Measurements from ENCODE around the gene ATP8B4.
A peak's percentile ranks its signal among the peaks of the same experiment; 100 is the strongest.
"Not testable (repeated sequence)": the region's sequence is repeated elsewhere in the genome, so short reads cannot be mapped to it uniquely, and the experiment has no call there.

ATP8B4 gene

DNA sequence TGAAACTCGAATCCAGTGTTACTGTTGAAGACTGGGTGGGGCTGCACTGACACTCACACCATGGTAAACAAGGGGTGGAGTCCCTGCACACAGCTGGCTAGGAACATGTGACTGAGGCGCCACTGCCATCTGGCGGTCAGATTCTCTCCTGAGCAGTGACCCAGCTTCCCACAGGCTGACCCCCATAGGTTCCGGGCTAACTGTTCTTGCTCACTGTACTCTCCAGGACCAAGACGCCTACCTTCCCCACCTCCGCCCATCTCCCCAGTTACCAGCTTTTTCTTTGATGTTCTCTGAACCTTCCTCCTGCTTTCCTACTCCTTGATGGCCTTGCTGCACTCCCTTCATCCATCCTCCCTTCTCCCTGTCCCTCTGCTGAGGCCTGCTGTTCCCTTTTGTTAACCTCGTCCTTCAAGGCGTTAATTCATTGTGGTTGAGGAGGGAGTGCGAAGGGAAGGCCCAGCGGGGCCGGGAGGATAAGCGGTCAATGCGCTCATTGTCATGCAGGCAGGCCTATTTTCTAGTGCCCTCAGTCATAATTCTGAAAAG, 115.2 kb downstream of the ATP8B4 start:
- peak; percentile 51 for DNase-seq

GRCh38 chr15:49991587-49991986, 127.4 kb downstream of the ATP8B4 start:
- no peak for DNase-seq

DNA sequence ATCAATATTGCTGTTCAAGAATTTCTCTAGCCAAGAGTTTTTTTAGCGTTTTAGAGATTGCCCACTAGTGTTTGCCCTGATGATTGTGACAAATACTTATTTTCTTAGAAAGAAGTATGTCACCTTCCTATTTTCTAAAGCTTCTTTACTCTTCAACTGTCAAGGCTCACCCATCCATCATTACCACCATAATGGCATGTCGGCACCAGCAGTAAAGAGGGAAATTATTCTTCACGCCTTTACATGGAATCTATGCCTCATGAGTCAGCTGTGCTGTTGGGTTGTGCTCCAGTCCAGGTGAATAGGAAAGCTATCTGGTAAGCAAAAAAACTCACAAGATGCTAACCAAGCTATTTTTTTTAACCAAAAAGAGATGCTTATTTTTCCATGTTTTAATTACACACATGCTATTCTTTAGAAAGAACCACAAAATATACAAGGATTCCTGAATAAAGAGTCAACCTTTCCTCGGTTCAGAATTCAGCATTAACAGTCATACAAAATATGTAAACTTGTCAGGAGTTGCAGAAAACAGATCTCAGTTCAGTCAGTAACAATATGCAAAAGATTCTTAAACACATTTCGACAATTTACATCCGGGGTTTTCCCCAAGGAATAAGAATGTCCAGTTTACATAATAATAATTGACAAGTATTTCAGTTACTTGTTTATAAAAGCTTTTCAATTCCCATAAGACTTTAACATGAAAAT, 128.0 kb downstream of the ATP8B4 start:
- no peak for DNase-seq

DNA sequence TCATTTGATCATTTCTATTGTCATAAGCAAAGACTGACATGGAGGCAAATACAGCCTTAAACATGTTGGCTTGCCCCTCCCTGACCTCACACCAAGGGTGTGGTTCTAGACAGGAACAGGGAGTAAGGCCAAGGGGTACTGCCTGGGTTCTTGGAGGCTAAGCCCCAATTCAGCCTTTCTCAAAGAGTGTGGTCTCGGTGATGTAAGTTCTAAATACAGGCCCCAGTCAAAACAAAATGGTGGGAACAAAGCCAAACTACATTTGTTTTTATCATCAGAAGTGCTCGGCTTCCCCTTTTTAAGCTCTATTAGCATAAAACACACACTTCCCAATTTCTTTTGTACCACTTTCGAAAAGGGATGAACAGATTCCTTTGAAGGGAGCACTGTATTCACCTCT, 129.5 kb downstream of the ATP8B4 start:
- no peak for DNase-seq

- DNase-seq = no peak
These were observed 130.3 kb downstream of the ATP8B4 start for GRCh38 chr15:49988766-49989165.

- DNase-seq = no peak
These were observed 131.1 kb downstream of the ATP8B4 start for GRCh38 chr15:49987896-49988295.

- no peak for DNase-seq
These were observed 131.7 kb downstream of the ATP8B4 start for GRCh38 chr15:49987198-49987785.

DNA sequence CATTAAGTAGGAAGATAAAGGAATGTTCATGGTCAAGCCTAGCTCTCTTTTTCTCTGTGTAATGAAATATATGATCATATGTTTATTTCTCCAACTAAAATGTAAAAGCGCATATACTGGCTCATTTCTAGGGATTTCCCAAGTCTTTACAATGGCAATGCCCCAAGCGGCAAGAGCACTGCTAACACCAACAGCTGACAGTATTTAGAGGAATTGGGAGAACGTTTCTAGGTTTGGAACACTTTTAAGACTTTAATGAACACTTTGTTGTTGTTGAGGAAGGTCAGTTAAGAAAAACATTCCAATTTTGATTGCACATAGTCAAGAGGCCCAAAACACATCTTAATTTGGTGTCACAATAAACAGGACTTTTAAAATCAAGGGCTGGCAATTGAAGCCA, 132.7 kb downstream of the ATP8B4 start:
- DNase-seq = no peak

DNA sequence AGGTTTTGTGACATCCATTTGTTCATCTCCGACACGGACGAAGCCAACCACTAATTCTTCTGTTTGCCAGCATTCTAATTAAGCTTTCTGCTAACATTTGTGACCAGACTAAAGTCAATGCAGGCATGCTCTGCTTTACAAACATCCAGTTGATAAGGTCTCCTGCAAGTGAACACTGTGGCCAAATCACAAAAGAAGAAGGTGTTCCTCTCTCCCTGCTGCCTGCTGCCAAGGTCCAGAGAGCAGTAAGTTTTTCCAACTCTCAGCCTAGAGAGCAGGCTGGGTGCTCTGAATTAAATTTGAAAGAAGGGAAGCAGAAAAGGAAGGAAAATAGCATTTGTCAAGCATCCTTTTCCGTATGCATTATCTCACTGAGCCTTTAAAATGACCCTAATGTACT, 133.6 kb downstream of the ATP8B4 start:
- DNase-seq = no peak

DNA sequence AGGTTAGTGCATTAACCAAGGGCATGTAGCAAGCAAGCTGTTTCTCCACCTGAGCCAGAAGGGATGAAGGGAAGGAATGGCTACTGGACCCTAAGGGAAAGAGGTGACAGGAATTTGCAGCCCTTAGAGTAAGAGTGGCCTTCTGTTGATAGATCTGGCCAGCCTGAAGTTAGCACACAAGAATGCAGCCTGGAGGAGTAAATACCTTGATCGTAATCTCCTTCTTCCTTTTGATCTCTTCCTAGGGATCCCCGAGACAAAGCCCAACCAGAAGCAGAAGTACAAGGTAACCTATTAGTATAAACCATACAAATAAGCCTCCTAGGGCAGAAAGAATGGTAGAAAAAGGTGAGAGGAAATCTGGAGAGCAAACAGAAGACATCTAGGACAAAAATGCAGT, 134.6 kb downstream of the ATP8B4 start:
- DNase-seq = no peak

GRCh38 chr15:49982584-49982983, 136.4 kb downstream of the ATP8B4 start:
- no peak for DNase-seq

DNA sequence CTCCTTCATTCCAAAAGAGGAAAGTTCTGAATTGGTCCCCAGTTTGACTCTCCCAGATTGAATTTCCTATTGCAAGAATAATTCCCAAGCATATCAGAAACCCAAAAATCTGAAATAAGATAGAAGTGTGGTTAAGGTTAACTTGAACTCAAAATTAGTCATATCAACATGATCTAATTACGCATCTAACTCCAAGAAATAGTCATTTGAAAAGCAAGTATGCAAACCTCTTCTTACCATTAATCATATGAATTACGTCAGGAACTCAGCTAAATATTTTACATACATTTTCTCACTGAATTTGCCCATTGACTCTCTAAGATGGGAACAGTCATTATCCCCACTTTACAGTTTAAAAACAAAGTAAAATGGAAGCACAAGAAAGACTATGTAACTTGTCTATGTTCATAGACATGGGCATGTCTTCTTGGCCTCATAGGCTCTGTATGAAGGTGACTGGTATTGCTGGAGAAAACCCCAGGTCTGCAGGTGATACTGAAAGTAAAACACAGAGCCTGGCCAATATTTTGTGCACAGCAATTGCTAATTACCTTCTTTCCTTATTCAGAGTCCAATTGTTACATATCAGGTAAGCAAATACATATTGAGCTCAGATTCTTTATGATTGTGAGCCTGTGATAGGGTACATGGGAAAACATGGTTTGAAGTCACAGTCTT, 139.2 kb downstream of the ATP8B4 start:
- DNase-seq = no peak

- no peak for DNase-seq
These were observed 140.9 kb downstream of the ATP8B4 start for GRCh38 chr15:49978121-49978520.

DNA sequence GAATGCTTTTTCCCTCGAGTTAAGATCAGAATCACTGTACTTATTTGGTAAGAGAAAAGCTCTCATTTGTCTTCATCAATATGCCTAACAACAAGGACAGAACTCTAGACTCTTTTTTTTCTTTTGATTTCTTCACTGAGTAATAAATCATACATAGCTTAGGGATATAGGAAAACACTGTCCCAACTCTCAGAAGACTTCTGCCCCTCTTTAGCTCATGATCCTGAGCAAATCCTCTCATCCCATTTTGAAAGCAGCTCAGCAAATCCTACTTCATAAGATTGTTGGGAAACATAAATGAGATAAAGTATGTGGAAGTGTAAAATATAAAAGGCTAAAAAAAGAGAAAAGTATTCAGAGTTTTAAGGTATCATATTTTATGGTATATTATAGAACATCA, 141.7 kb downstream of the ATP8B4 start:
- DNase-seq = no peak

DNA sequence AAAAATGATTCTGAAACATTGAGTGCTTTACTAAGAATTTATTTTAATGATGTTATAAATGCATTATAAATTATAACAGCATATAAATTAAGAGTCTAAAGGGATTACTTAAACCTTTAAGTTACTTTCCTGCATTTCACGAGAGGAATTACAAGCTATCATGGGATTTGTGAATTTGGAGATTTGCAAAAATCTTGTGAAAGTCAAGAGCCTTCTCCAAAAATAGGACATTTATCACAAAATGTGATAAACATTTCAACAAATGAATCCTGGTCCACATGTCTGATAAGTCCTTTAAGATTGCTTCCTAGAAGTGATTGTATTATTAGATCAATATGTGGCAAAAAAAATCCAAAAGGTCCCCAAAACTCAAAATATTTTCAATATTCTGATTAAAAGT, 154.5 kb downstream of the ATP8B4 start:
- DNase-seq = no peak

DNA sequence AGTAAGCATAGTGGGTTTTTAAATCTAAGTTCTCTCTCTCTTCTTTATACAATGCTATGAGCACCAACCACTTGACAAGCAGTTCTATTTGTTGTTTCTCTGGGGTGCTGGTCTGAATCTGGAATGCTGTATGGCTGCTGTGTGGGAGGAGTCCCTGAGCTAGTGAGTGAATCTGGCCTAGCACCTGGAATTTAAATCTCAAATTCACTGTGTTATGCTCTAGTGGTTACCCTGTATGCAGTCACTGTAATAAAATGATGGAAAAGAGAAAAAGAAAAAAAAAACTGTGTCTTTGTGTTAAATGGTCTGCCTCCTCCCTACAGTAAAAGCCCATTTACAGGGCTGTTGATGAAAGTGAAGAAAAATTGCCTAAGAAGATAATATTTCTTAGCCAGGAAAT, 155.0 kb downstream of the ATP8B4 start:
- peak; percentile 8 for DNase-seq

DNA sequence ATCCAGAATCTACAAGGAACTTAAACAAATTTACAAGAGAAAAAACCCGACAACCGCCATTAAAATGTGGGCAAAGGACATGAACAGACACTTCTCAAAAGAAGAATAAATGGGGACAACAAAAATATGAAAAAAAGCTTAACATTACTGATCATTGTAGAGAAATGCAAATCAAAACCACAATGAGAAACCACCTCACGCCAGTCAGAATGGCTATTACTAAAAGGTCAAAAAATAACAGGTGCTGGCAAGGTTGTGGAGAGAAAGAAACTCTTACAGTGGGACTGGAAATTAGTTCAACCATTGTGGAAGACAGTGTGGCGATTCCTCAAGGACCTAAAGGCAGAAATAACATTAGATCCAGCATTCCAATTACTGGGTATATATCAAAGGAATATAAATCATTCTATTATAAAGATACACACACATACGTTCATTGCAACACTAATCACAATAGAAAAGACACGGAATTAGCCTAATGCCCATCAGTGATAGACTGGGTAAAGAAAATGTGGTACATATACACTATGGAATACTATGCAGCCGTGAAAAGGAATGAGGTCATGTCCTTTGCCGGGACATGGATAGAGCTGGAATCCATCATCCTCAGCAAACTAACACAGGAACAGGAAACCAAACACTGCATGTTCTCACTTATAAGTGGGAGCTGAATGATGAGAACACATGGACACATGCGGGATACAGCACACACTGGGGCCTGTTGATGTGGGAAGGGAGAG, 155.8 kb downstream of the ATP8B4 start:
- DNase-seq = not testable (repeated sequence)

DNA sequence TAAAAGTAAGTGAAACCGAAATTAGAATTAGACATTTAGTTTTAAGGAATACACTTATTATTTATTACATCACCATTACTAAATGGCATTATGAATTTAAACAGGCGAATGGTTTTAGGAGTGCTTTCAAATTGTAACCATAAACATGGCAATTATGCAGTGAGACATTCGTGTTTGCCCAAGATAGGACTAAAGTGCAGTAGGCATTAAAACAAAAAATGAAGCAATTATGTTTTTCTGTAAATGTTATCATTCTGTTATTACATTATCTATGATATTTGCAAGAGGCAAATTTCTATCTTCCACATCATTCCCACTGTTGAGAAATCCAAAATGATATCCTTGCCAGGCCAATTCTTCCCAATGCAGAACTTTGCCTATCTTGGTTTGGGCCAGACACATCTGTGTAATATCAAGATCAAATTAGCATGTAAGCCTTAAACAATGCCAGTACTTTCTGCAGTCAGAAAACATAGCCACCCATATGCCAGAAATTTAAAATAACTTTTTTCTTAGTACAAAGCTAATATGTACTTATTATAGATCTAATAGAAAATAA, 156.9 kb downstream of the ATP8B4 start:
- no peak for DNase-seq

DNA sequence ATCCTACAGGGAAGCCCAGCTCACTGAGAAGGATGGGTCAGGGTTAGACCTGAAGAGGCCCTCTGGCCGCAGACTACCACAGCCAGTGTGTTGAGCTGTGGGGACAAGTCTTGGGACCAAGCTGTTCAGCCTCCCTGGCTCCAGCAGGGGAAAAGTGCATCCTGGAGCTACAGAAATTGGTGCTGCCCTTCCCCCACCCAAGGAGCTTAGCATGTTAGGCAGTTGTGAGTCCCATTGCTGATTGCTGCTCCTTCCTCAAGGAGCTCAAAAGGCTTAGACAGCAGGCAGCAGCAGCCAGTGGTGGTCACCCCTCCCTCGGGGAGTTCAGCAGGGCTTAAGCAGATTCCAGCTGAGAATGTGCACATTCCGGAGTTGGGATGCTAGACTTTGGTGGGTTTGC, 165.6 kb downstream of the ATP8B4 start:
- DNase-seq = no peak

- no peak for DNase-seq
These were observed 172.4 kb downstream of the ATP8B4 start for GRCh38 chr15:49946681-49947080.

DNA sequence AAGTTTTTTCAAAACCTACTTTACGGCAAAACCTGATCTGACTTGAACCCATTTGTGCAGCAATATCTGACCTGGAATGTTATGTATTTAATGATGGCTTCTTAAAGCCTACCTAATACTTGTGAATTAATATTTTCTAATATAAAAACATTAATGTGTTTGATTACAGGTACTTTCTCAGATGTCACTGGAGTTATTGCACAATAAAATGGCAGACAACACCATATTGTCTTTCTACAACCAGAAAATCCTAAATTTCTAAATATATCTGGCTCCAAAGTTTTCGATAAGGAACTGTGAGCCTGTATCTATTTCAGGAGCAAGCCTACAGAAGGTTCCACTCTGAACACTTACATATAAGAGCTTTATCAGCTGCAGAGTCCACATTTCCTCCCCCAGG, 184.5 kb downstream of the ATP8B4 start:
- DNase-seq = no peak

DNA sequence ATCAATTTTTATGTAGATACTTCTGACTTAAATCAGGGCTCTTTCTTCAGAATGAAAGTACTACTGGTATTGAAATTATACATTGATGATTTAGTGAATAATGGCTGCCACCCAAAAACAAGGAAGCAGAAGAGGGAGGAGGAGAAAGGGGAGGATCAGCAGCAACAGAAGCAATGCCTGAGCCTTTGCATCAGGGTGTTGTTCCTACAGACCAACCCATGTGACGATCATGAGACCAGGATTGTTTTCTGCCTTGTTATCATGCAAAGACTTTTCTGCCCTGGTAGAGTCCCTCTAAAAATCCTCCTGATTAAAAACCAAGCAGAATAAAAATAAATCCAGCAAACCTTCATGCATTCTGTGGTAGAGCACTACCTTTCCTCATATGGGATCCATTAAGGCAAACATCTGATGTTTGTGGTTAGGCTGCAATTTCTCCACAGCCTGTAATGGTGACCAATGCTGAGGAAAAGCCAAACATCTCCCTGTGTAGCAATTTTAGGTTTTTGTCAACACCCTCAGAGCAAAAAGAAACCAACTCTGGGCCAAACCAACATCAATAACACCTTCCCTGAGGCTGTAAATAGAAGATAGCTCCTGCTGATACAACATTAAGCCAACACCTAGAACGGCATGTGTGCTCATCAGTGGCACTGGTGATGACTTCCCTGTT, 191.7 kb downstream of the ATP8B4 start:
- no peak for DNase-seq

DNA sequence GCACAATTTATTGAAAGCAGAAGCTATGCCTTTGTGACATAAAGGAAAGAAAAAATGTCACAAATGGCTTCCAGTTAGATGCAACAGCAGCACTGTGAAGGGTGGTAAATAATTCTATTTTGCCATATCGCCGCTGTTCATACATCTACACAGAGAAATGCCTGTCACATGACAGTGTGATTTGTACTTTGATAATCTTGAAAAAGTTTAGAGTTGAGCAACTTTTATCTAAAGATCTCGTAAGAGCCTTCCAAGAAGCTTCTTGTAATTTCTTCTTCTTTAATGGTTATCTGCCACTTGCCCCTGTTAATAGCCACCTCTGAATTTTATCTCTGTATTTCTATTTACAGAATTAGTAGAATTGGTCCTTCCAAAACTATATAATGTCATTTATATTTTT, 192.3 kb downstream of the ATP8B4 start:
- no peak for DNase-seq

All from kidney glomerular epithelial cell (primary cell).